Chondrocyte (in vitro differentiated cells): ENCODE measurements around the gene ALX1. TPM values are rescaled to one million over a fixed set of nuclear protein-coding genes. Genes with fewer than 3 reads are reported as not detected.

Experiments
- DNase-seq: peaks from one replicate; pipeline ENCODE4 v3.0.0; 2021; ENCODE audit warnings: mixed read lengths, low spot score
- H3K27ac Mint-ChIP-seq: one replicate; pipeline ENCODE4 v1.8.0; 2021; ENCODE audit warnings: mild to moderate bottlenecking, moderate library complexity, mixed read lengths; ENCODE audit not compliant: unreplicated experiment
- H3K27me3 Mint-ChIP-seq: 2 replicates; pipeline ENCODE4 v1.8.0; 2021; ENCODE audit warnings: low read depth, mixed read lengths
- H3K36me3 Mint-ChIP-seq: 2 replicates; pipeline ENCODE4 v1.8.0; 2021; ENCODE audit warnings: low read depth, mixed read lengths
- H3K4me1 Mint-ChIP-seq: 2 replicates; pipeline ENCODE4 v1.8.0; 2021; ENCODE audit warnings: low read depth, mild to moderate bottlenecking, mixed read lengths
- H3K4me3 Mint-ChIP-seq: one replicate; pipeline ENCODE4 v1.8.0; 2021; ENCODE audit warnings: mild to moderate bottlenecking, moderate library complexity, mixed read lengths; ENCODE audit not compliant: unreplicated experiment
- H3K9me3 Mint-ChIP-seq: 2 replicates; pipeline ENCODE4 v1.8.0; 2021; ENCODE audit warnings: low read depth, mixed read lengths
- CTCF ChIP-seq: fragments of 200-600 bp; sonication (generic); IDR thresholded peaks from 2 replicates; pipeline ENCODE4 v1.5.0; 2021; ENCODE audit warnings: antibody characterized with exemption, mild to moderate bottlenecking, moderate library complexity
- total RNA-seq: library from RNA; stranded (reverse); gene quantifications from 3 replicates; pipeline ENCODE4 v1.2.1, GENCODE V29; 2021

Gene ALX1
- total RNA-seq, 1 donor from 2014 or later, result 3.2 TPM

DNA sequence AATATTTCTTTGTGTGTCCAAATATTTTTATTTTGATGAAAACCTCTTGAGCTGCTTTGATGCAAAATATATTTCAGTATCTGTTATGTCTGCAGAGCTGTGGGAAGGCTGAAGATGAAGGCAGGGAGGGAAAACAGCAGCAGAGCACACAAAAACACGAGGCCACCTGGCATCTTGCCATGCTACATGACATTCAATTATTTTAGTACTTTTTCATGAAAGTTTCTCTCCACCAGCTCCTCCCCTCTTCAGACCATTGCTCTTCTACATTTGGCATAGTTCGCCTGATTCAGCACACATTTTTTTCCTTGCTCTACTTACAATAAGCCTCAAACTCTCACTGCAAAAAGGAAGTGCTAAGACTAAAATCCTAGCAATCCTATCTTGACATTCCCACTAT is 4.6 kb upstream of the ALX1 start:
- Mint-ChIP-seq H3K27me3 (peaks cover 47% of the 10 kb centered on the region), H3K4me3 (no peak overlapping the region), H3K4me1 (peaks cover 18% of the 10 kb centered on the region), H3K9me3 (peaks cover 9% of the 10 kb centered on the region), H3K27ac (peak overlapping the region; percentile 67), H3K36me3 (no peaks in the 10 kb centered on the region)
- TF ChIP-seq CTCF, result no peak
- DNase-seq, result no peak

- Mint-ChIP-seq H3K4me3 (no peak overlapping the region), H3K27me3 (peaks cover 52% of the 10 kb centered on the region), H3K4me1 (peaks cover 28% of the 10 kb centered on the region), H3K9me3 (peaks cover 9% of the 10 kb centered on the region), H3K36me3 (no peaks in the 10 kb centered on the region), H3K27ac (no peak overlapping the region)
- no peak for TF ChIP-seq CTCF
- DNase-seq, result no peak
Observed at GRCh38 chr12:85277191-85277590, 2.8 kb upstream of the ALX1 start.

- TF ChIP-seq CTCF, result no peak
- H3K27ac Mint-ChIP-seq, result no peak overlapping the region
- peaks cover 9% of the 10 kb centered on the region for H3K9me3 Mint-ChIP-seq
- peaks cover 28% of the 10 kb centered on the region for H3K4me1 Mint-ChIP-seq
- H3K36me3 Mint-ChIP-seq, result no peaks in the 10 kb centered on the region
- H3K4me3 Mint-ChIP-seq, result no peak overlapping the region
- DNase-seq, result no peak
- peaks cover 49% of the 10 kb centered on the region for H3K27me3 Mint-ChIP-seq
Observed at GRCh38 chr12:85277900-85278597, 2.0 kb upstream of the ALX1 start.

GRCh38 chr12:85278598-85279448 is 1.2 kb upstream of the ALX1 start:
- H3K4me3 Mint-ChIP-seq, result peak overlapping the region; percentile 98
- no peak for TF ChIP-seq CTCF
- peaks cover 9% of the 10 kb centered on the region for H3K9me3 Mint-ChIP-seq
- peak overlapping the region; percentile 99 for H3K27ac Mint-ChIP-seq
- peaks cover 47% of the 10 kb centered on the region for H3K27me3 Mint-ChIP-seq
- no peaks in the 10 kb centered on the region for H3K36me3 Mint-ChIP-seq
- peaks cover 28% of the 10 kb centered on the region for H3K4me1 Mint-ChIP-seq
- DNase-seq, result peak; percentile 42

DNA sequence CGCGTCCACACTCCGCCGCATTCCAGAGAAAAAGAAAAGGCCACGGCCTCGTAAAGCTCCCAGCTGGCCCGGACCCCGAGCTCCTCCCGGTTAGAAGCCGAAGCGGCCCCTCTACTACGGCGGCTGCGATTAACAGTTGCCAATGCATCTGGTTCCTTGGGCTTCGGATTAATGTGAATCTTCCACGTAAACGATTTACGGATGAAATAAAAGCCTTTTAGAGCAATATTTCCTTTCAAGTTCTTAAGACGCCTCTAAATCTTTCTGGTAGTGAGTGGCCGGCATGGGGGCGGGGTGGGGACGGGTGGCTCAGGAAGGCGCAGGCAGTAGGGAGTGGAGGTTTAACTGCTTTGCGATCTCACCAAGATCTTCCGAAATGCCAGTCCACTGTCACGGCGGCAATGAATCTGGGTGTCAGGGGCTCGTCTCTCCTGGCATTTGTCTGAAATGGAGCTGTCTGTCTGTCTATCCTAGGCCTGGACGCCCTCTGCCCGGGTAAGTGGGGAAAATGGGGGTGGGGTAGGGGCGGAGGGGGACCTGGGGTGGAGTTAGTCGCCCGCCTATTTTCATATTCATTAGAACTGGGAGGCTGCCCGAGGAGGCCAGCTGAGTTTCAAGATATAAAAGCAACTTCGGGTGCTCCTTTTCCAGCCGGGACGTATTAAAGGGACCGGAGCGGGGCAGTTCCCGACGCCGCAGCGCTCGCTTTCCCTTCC is 413 bp upstream of the ALX1 start:
- H3K9me3 Mint-ChIP-seq, result peaks cover 5% of the 10 kb centered on the region
- peak overlapping the region; percentile 99 for H3K27ac Mint-ChIP-seq
- no peak for TF ChIP-seq CTCF
- peaks cover 40% of the 10 kb centered on the region for H3K27me3 Mint-ChIP-seq
- H3K4me3 Mint-ChIP-seq, result peak overlapping the region; percentile 98
- peak; percentile 78 for DNase-seq
- peaks cover 28% of the 10 kb centered on the region for H3K4me1 Mint-ChIP-seq
- H3K36me3 Mint-ChIP-seq, result no peaks in the 10 kb centered on the region
